ENCODE results near the gene TRHDE.

TRHDE gene

GRCh38 chr12:72275526-72275925, 3.4 kb downstream of the TRHDE start:
- no peak for DNase-seq

GRCh38 chr12:72276181-72276805, 4.1 kb downstream of the TRHDE start:
- DNase-seq: no peak

GRCh38 chr12:72277415-72277814, 5.2 kb downstream of the TRHDE start:
- DNase-seq: no peak

DNA sequence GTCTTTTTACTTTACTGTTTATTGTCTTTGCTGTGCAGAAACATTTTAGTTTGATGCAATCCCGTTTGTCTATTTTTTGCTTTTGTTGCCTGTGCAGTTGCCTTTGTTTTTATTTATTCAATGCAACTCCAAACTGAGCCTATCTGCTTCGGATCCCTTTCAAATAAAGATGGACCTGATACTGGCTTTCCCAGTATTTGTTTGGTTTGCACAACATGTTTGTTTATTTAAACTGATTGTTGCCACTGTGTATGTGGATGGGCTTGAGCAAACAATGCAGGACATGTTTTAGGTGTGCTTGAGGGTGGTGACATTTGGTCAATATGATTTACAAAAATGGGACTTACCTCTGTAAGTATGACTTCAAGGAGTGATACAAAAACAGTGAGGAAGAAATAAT, 6.7 kb downstream of the TRHDE start:
- no peak for DNase-seq

DNA sequence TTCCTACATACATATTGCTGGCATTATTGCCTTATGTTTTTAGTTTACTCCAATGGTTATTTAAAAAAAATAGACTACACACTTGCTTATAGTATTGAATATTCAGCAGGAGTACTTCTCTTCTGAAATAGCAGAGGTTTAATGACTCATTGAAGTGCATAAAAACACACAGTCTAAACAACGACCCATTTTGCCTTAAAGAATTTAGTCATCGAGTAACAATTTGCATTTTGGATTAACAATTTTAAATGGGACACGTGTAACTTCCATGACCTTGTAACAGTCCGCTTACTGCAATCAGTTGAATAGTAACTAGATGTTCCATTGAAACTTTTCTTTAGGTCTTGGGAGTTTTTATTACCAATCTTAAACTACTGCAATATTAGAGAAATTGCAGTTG, 9.0 kb downstream of the TRHDE start:
- no peak for DNase-seq

- DNase-seq: no peak
These were observed 10.6 kb downstream of the TRHDE start for GRCh38 chr12:72282721-72283120.

- DNase-seq: no peak
These were observed 13.7 kb downstream of the TRHDE start for GRCh38 chr12:72285861-72286260.

DNA sequence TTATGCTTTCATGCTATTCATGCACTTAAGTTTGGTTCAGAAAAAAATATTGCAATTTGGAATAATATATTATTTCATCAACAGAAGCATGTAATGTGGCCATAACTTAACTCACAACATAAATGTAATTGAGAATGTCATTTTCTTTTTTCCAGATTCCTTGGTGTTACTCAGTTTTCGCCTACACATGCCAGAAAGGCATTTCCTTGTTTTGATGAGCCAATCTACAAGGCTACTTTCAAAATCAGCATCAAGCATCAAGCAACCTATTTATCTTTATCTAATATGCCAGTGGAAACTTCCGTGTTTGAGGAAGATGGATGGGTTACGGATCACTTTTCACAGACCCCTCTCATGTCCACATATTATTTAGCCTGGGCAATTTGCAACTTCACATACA, 14.4 kb downstream of the TRHDE start:
- no peak for DNase-seq

DNA sequence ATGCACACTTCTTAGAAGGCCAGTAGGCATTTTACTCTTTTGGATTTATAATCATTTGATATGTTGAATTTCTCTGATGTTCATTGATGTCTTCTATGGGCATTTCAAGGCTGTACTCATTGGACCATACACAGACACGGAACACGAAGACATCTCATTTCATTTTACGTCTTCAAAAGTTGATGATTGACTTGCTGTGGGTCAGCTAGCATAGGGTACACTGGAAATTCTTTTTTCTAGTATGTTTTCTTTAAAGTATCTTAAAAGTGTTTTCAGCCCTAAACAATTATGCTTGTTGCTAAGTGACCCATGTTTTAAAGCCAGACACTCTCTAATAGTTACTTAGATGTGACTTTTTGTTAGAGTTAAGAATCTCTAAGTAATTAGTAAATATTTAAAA, 16.3 kb downstream of the TRHDE start:
- no peak for DNase-seq

DNA sequence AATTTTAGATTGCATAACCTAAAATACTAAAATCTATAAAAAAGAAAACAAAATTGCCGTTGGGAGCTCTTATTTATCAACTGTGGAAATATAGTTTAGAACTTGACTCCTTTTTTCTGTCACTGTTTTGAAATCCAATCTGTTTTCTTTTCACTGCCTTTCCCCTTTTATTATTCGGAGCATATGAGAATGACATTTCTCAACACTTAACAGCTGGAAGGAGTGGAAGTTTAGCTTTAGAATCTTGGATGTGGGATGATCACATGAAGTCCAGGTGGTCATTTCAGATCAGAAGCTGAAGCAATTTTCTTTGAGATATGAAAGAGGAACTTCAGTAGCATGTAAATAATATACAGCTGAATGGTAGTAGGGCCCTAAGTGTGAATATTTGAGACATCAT, 16.7 kb downstream of the TRHDE start:
- DNase-seq: no peak

DNA sequence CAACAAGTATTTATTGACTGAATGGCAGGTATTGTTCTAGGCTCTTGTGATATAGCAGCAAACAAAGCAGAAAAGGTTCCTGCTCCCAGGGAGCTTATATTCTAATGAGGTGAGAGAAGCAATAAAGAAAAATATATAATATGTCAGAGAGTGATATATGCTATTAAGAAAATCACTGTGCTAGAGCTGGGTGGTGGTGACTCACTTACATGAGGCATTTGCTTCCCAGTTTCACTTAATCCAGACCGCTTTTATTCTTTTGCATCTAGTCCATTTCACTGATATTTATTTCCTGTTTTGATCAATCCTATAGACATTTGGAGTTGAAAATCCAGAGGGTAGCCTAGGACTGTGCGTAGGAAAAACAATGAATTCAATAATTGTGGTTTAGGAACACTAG, 17.5 kb downstream of the TRHDE start:
- DNase-seq: no peak

DNA sequence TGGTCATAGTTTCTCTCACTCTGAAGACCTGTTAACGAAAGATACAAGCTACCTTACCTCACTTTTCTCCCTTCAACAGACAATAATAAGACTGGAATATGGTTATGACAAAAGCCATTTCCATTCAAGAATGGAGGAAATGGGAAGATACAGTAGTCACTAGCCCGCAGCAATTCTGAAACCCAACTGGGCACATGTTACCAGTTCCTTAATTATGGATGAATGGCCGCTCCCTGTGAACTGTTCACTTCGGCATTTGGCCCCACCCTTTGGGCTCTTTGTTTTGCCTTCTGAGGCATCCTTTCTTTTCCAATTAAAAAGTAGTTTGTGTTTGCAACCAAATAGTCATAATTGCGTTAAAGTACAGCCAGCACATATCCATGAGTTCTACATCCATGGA, 19.0 kb downstream of the TRHDE start:
- no peak for DNase-seq

- no peak for DNase-seq
These were observed 21.5 kb downstream of the TRHDE start for GRCh38 chr12:72293701-72294100.

- DNase-seq: no peak
These were observed 22.9 kb downstream of the TRHDE start for GRCh38 chr12:72295101-72295500.

DNA sequence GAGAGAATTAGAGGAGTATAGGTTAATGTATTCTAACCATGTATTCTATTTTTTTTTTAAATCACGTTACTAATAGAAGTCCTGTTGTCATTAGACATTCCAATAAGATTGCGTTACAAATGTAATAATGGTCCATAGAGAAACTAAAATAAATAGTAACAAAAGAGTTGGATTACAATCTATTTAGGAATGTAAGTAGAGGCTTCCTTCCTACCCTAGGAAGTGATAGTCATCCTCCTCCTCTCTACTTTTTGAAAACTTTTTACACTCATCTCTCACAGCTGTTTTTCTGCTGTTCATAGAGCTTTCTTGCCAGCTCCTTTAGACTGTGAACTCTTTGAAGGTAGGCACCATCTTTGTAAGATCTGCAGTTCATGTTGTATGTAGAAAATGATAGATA, 23.6 kb downstream of the TRHDE start:
- no peak for DNase-seq

GRCh38 chr12:72296389-72296788, 24.2 kb downstream of the TRHDE start:
- no peak for DNase-seq

DNA sequence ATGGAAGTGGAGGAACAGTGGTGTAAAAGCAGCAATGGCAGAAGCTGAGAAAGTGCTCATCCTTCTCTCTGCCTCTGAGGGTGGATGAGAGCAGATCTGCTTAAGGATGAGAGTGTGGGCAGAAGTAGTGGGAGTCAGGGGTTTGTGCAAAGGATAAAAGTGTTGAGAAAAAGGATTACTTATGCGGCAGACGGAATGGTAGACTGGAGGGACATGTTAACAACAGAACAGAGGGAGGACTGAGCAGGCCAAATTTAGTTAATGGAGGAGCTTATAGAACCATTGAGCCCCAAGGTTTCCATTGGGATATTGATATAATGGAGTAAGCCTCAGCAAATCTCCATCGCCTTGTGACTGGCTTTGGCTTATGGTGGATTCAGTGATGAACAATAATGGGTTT, 25.5 kb downstream of the TRHDE start:
- no peak for DNase-seq

- DNase-seq: no peak
These were observed 28.6 kb downstream of the TRHDE start for GRCh38 chr12:72300728-72301127.

- DNase-seq: no peak
These were observed 32.6 kb downstream of the TRHDE start for GRCh38 chr12:72304751-72305150.

DNA sequence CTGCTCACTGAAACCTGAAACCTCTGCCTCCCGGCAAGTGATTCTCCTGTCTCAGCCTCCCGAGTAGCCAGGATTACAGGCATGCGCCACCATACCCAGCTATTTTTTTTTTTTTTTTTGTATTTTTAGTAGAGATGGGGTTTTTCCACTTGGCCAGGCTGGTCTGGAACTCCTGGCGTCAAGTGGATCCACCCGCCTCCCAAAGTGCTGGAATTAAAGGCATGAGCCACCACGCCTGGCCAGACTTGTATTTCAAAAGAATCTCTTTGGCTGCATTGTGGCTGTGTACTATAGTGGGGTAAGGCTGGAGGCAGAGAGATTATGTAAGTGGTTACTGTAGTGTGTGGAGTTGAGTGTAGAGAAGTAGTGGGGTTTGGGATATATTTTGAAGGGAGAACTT, 35.1 kb downstream of the TRHDE start:
- no peak for DNase-seq

DNA sequence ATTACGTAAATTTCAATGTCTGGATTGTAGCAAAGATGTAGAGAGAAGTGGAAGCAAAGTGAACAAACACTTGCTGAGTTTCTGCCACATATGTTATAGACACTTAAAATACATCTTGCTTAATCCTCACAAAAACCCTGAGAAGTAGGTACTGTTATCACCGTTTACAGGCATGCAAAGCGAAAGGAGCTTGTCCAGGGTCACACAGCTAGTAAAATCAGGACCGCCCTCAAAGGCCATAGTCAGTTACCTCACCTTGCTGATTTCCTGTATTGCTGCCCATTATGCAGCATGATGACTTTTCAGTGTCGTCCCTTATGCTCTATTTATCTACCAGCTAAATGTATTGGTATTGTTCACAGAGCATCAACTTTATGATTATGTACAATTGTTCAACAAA, 39.8 kb downstream of the TRHDE start:
- no peak for DNase-seq

GRCh38 chr12:72313806-72314205, 41.6 kb downstream of the TRHDE start:
- no peak for DNase-seq

DNA sequence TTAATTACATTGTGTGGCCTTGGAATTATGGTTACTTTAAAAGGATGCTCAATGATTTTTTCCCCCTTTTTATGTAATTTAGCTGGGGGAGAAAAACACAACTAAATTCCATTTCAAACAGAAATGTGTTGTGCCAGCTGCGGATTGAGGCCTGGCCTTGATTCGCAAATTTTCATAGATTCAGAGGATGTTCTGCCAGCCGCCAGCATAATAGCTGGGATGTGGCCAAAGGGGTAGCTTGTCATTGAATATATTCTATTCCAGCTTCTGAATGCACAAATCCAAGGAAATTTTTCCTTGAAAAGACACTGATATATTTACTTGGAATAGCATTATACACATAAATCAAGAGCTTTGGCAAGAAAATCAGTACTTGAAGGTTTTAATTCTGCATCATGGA, 43.7 kb downstream of the TRHDE start:
- no peak for DNase-seq

GRCh38 chr12:72318341-72318740, 46.2 kb downstream of the TRHDE start:
- DNase-seq: no peak

DNA sequence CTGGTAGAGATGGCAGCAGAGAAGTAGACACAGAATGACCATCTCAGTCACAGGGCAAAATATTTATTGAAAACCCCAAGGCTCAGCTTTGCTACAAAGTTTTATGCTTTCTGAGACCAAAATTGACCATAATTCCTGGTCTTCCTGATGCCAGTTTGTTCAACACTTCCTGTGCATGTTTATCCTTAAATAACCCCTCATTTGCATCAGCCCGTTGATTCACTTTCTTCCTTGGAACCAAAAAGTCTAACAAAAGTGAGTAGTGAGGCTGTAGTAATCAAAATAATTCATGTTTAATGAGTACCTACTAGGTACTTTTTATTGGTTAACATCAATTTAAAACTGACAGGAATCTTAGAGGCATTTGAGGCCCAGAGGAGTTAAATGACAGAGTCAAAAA, 51.7 kb downstream of the TRHDE start:
- DNase-seq: no peak

- no peak for DNase-seq
These were observed 58.1 kb downstream of the TRHDE start for GRCh38 chr12:72330301-72330700.

All from NCI-H187 treated with DMSO at 0.1 percent for 48 hours (cell line).